NCI-H82 (cell line): ENCODE measurements around the gene AQP1.

ENCODE experiments used
- DNase-seq: peaks from one replicate; lab custom pipeline; 2025; lab: John Stamatoyannopoulos, UW

The AQP1 gene

GRCh38 chr7:30936650-30937245, 25.1 kb downstream of the AQP1 start:
- no peak for DNase-seq

- no peak for DNase-seq
Measured at GRCh38 chr7:30937416-30937815, 25.8 kb downstream of the AQP1 start.

DNA sequence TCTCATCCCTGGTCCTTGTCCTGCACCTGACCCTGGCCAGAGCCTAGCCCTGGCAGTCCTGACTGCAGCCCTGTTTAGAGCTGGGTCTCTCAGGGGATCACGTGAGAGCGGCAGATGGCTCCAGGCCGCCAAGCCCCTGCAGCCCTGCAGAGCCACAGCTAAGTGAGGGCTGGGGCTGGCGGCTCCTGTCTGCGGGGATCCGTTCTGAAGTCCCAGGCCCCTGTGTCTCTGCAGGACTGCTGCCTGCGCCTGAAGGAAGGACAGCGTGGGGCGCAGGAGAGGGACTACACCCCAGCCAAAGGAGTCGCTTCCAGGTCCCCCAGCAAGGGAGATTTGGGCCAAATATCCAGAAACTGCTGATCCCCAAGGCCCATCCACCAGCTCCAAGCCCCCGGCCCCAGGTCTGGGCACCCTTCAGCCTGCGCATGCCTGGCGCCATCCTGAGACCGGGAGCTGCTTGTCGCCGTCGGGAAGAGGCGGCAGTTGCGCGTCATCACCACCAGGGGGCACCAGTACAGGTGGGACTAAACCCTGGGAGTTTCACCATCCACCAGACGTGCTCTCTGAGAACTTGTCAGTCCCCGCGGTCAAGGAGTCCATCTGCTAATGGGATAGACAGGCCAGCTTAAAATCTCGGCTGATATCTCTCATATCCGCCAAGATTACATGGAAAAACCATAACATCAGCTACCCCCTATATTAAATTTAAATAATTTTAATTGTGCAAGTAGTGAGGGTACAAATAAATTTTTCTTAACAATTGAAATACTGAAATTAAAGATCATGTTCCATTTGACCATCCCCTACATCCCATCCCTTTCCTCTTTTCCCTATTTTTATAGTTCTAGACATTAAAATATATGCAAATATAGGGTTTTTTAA, 27.0 kb downstream of the AQP1 start:
- DNase-seq = peak; percentile 96

DNA sequence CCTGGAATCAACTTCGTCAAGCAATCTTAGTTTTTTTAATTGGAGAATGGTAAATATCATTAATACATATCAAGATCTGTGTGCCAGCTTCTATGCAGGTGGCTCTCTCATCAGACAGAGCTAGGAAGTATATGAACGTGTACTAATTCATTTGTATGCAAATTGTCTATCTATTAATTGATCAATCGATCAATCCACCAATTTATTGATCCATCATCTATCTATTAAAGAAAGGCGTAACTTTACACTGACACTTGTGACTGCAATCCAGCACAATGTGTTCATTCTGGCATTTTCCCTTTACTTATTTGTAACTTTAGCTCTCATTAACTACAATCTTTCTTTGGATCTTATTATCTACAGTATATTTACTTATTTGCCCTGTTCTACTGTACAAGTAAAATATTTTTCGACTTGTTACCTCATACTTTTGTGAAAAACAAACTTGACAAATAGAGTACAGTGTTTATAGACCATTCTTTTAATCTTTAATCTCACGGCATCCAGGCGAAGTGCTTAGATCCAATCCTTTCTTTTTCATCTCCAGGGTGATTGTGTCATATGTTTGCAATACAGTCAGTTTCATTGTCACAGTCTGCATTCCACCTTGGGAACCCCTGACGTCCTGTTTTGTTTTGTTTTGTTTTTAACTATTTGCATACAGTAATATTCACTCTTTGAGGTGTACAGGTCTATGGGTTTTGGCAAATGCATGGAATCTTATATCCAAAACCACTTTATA, 30.1 kb downstream of the AQP1 start:
- DNase-seq = peak; percentile 6

GRCh38 chr7:30950197-30950596, 38.5 kb downstream of the AQP1 start:
- no peak for DNase-seq

DNA sequence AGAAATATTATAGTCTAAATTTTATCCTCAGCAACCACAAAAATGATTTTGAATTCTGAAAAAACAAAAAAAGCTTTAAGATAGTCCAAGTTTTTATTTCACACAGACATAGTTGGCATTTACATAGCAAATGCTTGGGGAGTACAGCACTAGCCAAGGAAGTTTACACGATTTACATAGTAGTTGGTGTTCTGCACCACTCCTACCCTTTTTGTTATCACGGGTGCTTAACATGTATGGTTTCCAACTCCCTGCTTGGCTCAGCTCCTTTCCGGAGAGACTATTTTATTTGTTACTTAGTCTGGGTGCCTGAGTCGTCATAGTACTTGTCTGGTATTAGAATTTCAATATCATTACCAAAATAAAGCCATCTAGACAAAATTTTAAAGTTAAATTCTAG, 43.3 kb downstream of the AQP1 start:
- no peak for DNase-seq

GRCh38 chr7:30956704-30957103, 45.1 kb downstream of the AQP1 start:
- no peak for DNase-seq

- DNase-seq = no peak
Measured at GRCh38 chr7:30963842-30964241, 52.2 kb downstream of the AQP1 start, which contains the start of gene GHRHR. Gene GHRHR, plus strand, starts transcription at chr7:30963953. Its CDS starts 116 bp downstream, at chr7:30964069.

DNA sequence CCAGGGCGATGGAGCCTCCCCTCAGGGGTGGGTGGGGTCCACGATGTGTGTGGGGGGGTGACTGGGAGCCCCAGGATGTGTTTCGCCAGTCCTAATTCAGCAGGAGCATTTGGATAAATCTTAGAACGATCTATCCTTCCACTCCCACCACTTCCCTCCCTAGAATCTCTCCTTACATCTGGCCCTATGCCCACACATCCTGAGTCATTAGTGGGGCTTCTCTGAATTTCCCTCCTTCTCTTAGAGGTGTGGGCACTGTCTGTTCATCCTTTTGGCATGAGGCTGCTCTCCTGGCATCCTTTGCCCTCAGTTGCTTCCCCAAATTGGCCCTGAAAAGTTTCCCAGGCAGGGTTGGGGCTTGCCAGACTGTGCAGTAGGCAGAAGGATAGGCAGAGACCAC, 53.7 kb downstream of the AQP1 start:
- no peak for DNase-seq

- no peak for DNase-seq
Measured at GRCh38 chr7:30965883-30966282, 54.2 kb downstream of the AQP1 start.

DNA sequence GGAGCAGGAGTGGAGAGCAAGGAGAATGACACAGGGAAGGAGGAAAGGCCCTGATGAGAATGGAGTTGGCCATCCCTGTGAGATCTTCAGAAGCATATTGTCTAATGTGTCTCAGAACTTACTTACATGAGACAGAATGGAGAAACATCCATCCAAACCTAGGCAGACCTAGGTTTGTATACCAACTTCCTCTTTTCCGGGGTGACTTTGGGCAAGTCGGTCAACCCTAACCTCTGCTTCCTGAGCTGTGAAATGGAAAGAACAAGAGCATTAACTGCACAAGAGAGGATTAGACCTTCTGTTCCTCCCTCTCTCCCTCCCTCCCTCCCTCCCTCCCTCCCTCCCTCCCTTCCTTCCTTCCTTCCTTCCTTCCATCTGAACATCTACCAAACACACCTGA, 56.6 kb downstream of the AQP1 start:
- DNase-seq = no peak

DNA sequence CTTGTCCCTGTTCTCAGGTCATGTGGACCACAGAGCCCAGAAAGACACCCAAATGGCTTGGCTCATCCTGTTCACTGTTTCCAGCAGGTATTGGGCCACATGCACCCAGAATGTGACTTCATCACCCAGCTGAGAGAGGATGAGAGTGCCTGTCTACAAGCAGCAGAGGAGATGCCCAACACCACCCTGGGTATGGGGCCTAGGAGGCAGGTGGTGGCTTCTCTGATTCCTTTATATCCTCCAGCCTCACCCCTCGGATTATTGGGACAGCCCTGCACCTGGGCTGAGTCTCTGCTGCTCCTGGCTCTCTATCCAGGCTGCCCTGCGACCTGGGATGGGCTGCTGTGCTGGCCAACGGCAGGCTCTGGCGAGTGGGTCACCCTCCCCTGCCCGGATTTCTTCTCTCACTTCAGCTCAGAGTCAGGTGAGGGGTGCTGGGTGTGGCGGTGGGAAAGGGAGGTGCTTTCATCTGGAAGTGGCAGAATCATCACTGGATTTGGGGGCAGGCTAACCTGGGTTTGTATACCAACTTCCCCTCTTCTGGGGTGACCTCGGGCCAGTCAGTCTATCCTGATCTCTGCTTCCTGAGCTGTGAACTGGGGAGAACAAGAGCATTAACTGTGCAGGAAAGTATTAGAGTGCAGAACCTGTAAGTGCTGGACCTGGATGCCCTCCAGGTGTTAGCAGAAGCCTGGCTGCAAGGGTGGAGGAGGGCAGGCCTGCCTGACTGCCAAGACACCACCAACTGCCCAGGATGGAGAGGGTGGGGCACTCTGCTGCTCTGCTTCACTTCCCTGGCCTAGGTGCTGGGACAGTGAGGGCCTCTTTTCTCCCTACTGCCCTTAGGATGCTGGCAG, 57.3 kb downstream of the AQP1 start:
- DNase-seq = no peak

DNA sequence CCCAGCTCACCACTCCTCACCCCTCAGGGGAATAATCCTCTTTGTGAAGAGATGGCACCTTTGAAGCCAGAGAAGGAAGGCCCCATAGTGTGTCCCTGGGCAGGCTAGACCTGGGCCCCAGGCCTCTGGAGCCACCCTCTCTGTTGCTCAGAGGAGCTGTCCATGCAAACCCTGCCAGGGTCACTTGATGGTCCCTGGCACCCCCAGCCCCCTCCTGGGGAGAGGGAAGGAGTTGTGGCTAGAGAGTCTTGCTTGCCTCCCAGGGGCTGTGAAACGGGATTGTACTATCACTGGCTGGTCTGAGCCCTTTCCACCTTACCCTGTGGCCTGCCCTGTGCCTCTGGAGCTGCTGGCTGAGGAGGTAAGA, 57.9 kb downstream of the AQP1 start:
- DNase-seq = no peak

DNA sequence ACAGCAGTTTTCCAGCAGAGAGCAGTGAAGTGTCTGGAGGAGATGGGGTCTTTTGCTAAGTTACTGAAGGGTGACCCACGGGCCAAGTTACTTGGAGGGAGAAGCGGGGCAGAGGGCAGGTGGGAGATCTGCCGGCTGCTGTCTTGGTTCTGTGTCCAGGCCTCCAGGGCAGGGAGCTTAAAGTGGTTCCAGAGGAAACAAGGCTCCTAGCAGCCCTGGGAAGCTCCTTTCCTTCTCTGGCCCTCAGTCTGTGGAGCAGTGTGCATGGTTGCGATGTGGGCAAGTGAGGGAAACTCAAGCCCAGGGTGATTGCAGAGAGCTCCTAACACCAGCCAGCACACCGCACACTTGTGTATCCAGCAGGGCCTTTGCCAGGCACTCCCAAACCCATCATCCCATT, 58.4 kb downstream of the AQP1 start:
- no peak for DNase-seq

DNA sequence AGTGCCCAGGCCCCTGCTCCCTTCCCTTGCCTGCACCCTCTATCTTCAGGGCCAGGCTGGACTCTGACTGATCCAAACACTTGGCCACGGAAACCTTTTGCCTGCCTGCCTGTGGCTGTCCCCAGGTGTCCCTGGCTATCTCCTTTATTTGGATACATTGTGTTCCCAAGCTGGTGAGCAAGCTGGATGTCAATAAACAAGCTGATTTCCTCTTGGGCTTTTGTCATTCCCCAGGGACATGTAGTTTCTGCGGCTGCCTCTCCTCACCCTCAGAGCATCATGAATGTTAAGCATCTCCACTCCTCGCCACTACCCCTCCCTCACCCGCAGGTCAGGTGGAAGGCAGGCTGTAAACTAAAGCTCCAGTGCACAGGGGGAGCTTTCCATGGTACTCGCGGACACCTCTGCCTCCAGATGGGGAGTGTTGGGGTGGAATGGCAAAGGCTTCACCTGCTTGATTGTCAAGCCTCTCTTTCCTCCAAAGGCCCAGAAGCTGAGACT, 59.0 kb downstream of the AQP1 start:
- DNase-seq = peak; percentile 49

DNA sequence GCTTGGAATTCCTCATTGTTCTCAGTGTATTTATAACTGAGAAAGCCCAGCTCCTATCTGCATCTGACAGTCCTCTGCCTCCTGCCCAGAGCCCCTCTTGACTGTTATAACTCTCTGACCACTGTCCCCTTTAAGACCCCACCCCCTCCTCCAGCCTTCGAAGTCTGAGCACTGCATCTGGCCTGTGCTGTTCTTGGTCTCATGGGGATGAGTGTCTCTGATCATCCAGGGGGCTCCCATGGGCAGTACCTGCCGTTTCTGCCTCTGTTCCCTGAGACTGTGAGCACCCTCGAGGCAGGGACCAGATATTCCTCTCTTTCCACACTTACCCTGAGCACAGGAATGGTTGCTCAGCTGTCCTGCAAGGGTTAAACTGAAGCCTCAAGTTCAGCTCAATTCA, 59.8 kb downstream of the AQP1 start:
- DNase-seq = no peak

DNA sequence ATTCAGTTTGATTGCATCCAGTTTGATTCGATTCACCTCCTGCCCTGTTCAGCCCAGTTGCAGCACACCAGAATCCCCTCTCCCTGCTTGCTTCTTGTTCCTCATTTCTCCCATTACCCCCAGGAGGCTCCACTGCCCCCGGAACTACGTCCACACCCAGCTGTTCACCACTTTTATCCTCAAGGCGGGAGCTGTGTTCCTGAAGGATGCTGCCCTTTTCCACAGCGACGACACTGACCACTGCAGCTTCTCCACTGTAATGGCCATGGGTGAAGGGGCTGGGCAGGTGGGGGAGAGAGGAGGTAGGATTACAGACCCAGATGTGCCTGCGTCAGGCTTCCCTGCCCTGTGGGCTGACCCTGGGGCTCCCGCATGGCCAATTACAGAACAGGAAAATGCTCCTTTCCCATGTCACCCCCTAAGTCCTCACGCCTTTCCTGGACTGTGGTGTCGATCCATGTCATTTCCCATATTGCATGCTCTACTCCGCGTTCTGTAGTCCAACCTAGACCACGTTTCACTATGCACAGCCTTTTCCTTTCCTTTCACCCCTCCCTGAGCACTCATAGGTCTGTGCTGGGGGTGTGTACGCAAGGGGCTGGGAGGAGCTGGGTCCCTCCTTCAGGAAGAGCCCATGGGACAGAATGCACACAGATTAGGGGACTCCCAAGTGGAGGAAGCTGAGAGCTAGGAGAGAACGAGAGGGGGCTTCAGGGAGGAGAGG, 60.3 kb downstream of the AQP1 start:
- DNase-seq = no peak

DNA sequence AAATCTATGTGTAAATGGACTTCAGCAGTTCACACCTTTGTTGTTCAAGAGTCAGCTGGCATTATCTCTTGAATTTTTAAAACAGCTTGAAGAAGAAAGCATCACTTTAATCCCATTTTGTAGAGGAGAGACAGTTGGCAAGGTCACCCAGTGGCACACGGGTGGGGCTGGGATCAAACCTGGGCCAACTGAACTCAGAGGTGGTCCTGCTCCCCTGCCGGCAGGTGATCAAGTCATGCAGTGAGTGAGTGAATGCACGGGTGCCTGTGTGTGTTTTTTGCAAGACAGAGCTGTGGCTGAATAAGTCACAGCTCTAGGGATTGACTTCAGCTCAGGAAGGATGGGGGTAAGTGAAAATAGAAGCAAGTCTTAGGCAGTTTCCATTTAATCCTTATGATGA, 61.6 kb downstream of the AQP1 start:
- DNase-seq = no peak

- DNase-seq = no peak
Measured at GRCh38 chr7:30973791-30974604, 62.3 kb downstream of the AQP1 start.

DNA sequence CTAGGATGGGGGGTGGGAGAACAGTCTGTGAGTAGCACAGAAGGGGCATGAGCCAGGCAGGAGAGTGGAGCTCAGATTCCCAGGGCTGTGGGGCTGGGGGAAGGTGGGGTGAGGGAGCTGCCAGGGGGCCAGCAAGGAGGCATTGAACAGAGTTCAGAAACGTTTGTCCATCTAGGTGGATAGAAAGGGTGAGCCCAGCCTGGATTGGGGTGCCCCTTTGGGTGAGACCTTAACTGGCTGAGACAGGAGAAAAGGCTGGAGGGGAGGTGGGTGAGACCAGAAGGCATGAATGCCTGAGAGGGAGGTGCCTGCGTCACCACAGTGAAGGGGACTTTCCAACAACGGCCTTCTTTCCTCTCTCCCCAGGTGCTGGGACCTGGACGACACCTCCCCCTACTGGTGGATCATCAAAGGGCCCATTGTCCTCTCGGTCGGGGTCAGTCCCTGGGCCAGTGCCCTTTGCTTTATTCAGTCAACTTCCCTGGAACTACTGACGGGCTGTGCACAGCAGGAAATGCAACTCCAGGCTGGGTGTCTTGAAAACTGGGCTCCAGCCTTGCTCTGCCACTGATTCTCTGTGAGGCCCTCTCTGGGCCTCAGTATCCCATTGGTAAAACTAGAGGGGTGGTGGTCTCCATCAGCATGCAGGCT, 63.1 kb downstream of the AQP1 start:
- peak; percentile 81 for DNase-seq
